ENCODE data around the gene KCND2. TPM values are rescaled to one million over a fixed set of nuclear protein-coding genes. Genes with fewer than 3 reads are reported as not detected.

KCND2 gene
- polyA plus RNA-seq, 2 of the 4 experiments (the other 2 are of a cell fraction), result 0.01 TPM; not detected in 1

GRCh38 chr7:120441850-120442249 lies 168.9 kb downstream of the KCND2 start:
- FAIRE-seq (no peak), DNase-seq (ENCODE audit: low read depth in 1 of 2, low spot score in 1 of 2) (no peak), ATAC-seq (no peak)
- H3K4me3 ChIP-seq, result no peak overlapping the region
- no peaks in the 10 kb centered on the region for H3K9me3 ChIP-seq
- no peak overlapping the region for H3K4me2 ChIP-seq
- TF ChIP-seq TFCP2L1 (CRISPR knock-in tag; IDR thresholded peaks at IDR 0.05) (no peak), RNF2 (IDR thresholded peaks at IDR 0.05; ENCODE audit: borderline replicate concordance, low read depth) (no peak), CBX8 (IDR thresholded peaks at IDR 0.05) (no peak), MAFK (IDR thresholded peaks at IDR 0.05; ENCODE audit: partially characterized antibody) (no peak), RFX5 (IDR thresholded peaks at IDR 0.05) (no peak), RAD21 (conservative IDR thresholded peaks at IDR 0.05 in 1 of 2, IDR thresholded peaks at IDR 0.05 in 1 of 2) (no peak), FOXS1 (CRISPR knock-in tag; IDR thresholded peaks at IDR 0.05) (no peak), JUNB (IDR thresholded peaks at IDR 0.05) (no peak), ESRRA (IDR thresholded peaks at IDR 0.05; ENCODE audit: borderline replicate concordance, low read length) (no peak), RARB (CRISPR knock-in tag; IDR thresholded peaks at IDR 0.05) (no peak), MAZ (IDR thresholded peaks at IDR 0.05; ENCODE audit: borderline replicate concordance, low read depth, low read length) (no peak), SMC3 (IDR thresholded peaks at IDR 0.05) (no peak), ATOH8 (CRISPR knock-in tag; IDR thresholded peaks at IDR 0.05; ENCODE audit: low read depth) (no peak), POLR2AphosphoS2 (conservative IDR thresholded peaks at IDR 0.05; ENCODE audit: low read length) (no peak), KDM5A (IDR thresholded peaks at IDR 0.05) (no peak), HOXA7 (CRISPR knock-in tag; IDR thresholded peaks at IDR 0.05) (no peak), RCOR1 (IDR thresholded peaks at IDR 0.05; ENCODE audit: low read depth, low read length) (no peak)
- TF ChIP-seq, protein P1, sequence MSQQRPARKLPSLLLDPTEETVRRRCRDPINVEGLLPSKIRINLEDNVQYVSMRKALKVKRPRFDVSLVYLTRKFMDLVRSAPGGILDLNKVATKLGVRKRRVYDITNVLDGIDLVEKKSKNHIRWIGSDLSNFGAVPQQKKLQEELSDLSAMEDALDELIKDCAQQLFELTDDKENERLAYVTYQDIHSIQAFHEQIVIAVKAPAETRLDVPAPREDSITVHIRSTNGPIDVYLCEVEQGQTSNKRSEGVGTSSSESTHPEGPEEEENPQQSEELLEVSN (IDR thresholded peaks at IDR 0.05; ENCODE audit: borderline replicate concordance, low read depth), result no peak
- TF ChIP-seq, protein P2, sequence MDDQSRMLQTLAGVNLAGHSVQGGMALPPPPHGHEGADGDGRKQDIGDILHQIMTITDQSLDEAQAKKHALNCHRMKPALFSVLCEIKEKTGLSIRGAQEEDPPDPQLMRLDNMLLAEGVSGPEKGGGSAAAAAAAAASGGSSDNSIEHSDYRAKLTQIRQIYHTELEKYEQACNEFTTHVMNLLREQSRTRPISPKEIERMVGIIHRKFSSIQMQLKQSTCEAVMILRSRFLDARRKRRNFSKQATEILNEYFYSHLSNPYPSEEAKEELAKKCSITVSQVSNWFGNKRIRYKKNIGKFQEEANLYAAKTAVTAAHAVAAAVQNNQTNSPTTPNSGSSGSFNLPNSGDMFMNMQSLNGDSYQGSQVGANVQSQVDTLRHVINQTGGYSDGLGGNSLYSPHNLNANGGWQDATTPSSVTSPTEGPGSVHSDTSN (IDR thresholded peaks at IDR 0.05), result no peak
- no peak overlapping the region for H3K27ac ChIP-seq
- ChIA-PET CTCF (interaction anchor here (0.5 kb wide), 1 partner anchor 172 kb away, joined by 3 read pairs; no protein-coding TSS in a partner anchor), POLR2A (no interaction called here)
- no peaks in the 10 kb centered on the region for H3K4me1 ChIP-seq
- WGBS (ENCODE audit: missing lambda C conversion rate), result 0% methylated on average over 1 of the region's 1 CpG

DNA sequence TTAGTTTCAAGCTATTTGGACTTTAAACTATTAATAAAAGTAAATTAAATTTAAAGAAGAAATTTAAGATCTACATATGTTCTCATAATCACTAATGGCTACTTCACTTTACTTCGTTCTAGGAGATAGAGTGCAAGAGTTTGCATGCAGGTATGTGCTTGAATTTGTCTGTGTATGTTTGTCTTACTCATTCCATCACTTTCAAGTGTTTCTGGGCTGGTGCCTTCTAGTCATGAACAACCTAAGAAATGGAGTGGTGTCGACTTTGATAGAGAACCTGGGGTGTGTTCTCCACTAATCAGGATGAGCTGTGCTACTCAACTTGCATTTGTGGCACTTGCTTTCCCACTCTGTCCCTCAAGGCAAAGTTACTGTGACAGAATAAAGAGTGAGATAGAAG lies 169.9 kb downstream of the KCND2 start:
- TF ChIP-seq EHF (CRISPR knock-in tag; IDR thresholded peaks at IDR 0.05), result no peak
- no peak for TF ChIP-seq RNF2 (IDR thresholded peaks at IDR 0.05; ENCODE audit: borderline replicate concordance, low read depth)
- TF ChIP-seq ZC3H11A (IDR thresholded peaks at IDR 0.05), result no peak
- no peak for TF ChIP-seq POLR2AphosphoS2 (conservative IDR thresholded peaks at IDR 0.05; ENCODE audit: low read length)
- TF ChIP-seq EP300 (IDR thresholded peaks at IDR 0.05), result no peak
- TF ChIP-seq RFX5 (IDR thresholded peaks at IDR 0.05), result no peak
- TF ChIP-seq FOSL2 (IDR thresholded peaks at IDR 0.05), result no peak
- no peak for TF ChIP-seq FOSL2 (CRISPR knock-in tag; IDR thresholded peaks at IDR 0.05)
- TF ChIP-seq, protein P1 (IDR thresholded peaks at IDR 0.05; ENCODE audit: borderline replicate concordance, low read depth), result no peak
- no peak for TF ChIP-seq MYC (IDR thresholded peaks at IDR 0.05; ENCODE audit: borderline replicate concordance, low read length)
- TF ChIP-seq ZFP36 (IDR thresholded peaks at IDR 0.05; ENCODE audit: borderline replicate concordance, partially characterized antibody), result no peak
- no peak for TF ChIP-seq HES2 (IDR thresholded peaks at IDR 0.05)
- TF ChIP-seq, protein P3, sequence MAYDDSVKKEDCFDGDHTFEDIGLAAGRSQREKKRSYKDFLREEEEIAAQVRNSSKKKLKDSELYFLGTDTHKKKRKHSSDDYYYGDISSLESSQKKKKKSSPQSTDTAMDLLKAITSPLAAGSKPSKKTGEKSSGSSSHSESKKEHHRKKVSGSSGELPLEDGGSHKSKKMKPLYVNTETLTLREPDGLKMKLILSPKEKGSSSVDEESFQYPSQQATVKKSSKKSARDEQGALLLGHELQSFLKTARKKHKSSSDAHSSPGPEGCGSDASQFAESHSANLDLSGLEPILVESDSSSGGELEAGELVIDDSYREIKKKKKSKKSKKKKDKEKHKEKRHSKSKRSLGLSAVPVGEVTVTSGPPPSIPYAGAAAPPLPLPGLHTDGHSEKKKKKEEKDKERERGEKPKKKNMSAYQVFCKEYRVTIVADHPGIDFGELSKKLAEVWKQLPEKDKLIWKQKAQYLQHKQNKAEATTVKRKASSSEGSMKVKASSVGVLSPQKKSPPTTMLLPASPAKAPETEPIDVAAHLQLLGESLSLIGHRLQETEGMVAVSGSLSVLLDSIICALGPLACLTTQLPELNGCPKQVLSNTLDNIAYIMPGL (CRISPR knock-in tag; IDR thresholded peaks at IDR 0.05; ENCODE audit: borderline replicate concordance), result no peak
- no peak for TF ChIP-seq PHF8 (IDR thresholded peaks at IDR 0.05; ENCODE audit: borderline replicate concordance, low read depth)
- no peak for TF ChIP-seq ZNF302 (CRISPR knock-in tag; IDR thresholded peaks at IDR 0.05)
- TF ChIP-seq ATOH8 (CRISPR knock-in tag; IDR thresholded peaks at IDR 0.05; ENCODE audit: low read depth), result no peak
- TF ChIP-seq HEYL (CRISPR knock-in tag; IDR thresholded peaks at IDR 0.05), result no peak
- no peak overlapping the region for H3K27ac ChIP-seq
- H3K9me3 ChIP-seq, result no peaks in the 10 kb centered on the region
- DNase-seq (ENCODE audit: low read depth in 1 of 2, low spot score in 1 of 2) (no peak), ATAC-seq (no peak), FAIRE-seq (no peak)
- 0% methylated on average over 2 of the region's 2 CpGs for WGBS (ENCODE audit: missing lambda C conversion rate)
- no peaks in the 10 kb centered on the region for H3K4me1 ChIP-seq
- ChIA-PET POLR2A (no interaction called here), CTCF (no interaction called here)
- H3K4me2 ChIP-seq, result no peak overlapping the region
- no peak overlapping the region for H3K4me3 ChIP-seq
